Lower lobe of right lung (tissue), 2 donors: ENCODE measurements around the gene ANAPC13. TPM values are rescaled to one million over a fixed set of nuclear protein-coding genes. Genes with fewer than 3 reads are reported as not detected.
A peak's percentile ranks its signal among the peaks of the same experiment; 100 is the strongest.

Source experiments
- ATAC-seq, 2 donors: fragments of 200-7000 bp; cut with Tn5 transposase; one replicate each; pipeline ENCODE4 v1.9.1; 2020 to 2022; ENCODE audit warnings: mild to moderate bottlenecking in 2 of 2, moderate library complexity in 2 of 2
- DNase-seq: peaks from one replicate; pipeline ENCODE4 v3.0.0-alpha.2; 2020
- H3K27ac ChIP-seq: fragments of 200-600 bp; one replicate; pipeline ENCODE4 v1.8.0; 2022
- H3K27me3 ChIP-seq: fragments of 200-600 bp; one replicate; pipeline ENCODE4 v1.8.0; 2022; ENCODE audit warnings: low read depth
- H3K36me3 ChIP-seq: fragments of 200-600 bp; one replicate; pipeline ENCODE4 v1.8.0; 2022; ENCODE audit warnings: mild to moderate bottlenecking
- H3K4me1 ChIP-seq: fragments of 200-600 bp; one replicate; pipeline ENCODE4 v1.8.0; 2022
- H3K4me3 ChIP-seq: fragments of 200-600 bp; one replicate; pipeline ENCODE4 v1.8.0; 2022; ENCODE audit warnings: mild to moderate bottlenecking
- H3K9me3 ChIP-seq: fragments of 200-600 bp; one replicate; pipeline ENCODE4 v1.8.0; 2022
- CTCF ChIP-seq: fragments of 200-600 bp; IDR thresholded peaks from one replicate; pipeline ENCODE4 v1.8.0; 2022; ENCODE audit warnings: antibody characterized with exemption, mild to moderate bottlenecking
- intact Hi-C: fragments of 100-400 bp; cut with DNase I; formaldehyde crosslinking; loops from one replicate; pipeline ENCODE4 v1.11.0; 2022
- total RNA-seq: library from RNA; stranded (reverse); fragmentation: NEBNext Ultra II Directional; extraction: Animal tissue kit (Norgen Biotek cat#: 25700); gene quantifications from one replicate; pipeline ENCODE4 v1.2.1, GENCODE V29; 2021
- donor health status: DM: no; HTN: yes; CAD: no; lungs with severe emphysema.

ANAPC13 gene
- total RNA-seq, 1 donor from 2014 or later = 53.1 TPM

- no peaks in the 10 kb centered on the region for H3K27me3 ChIP-seq
- intact Hi-C loops = no loop called here
- peaks cover 39% of the 10 kb centered on the region for H3K4me1 ChIP-seq
- TF ChIP-seq CTCF = no peak
- DNase-seq = no peak
- no peak for ATAC-seq
- H3K27ac ChIP-seq = no peak overlapping the region
- peaks cover 49% of the 10 kb centered on the region for H3K36me3 ChIP-seq
- no peak overlapping the region for H3K4me3 ChIP-seq
- H3K9me3 ChIP-seq = no peaks in the 10 kb centered on the region
Measured at GRCh38 chr3:134482622-134483021, 3.2 kb downstream of the ANAPC13 start.

- intact Hi-C loops = no loop called here
- Histone ChIP-seq H3K4me3 (no peak overlapping the region), H3K27ac (no peak overlapping the region), H3K9me3 (no peaks in the 10 kb centered on the region), H3K36me3 (peaks cover 63% of the 10 kb centered on the region), H3K27me3 (no peaks in the 10 kb centered on the region), H3K4me1 (peaks cover 44% of the 10 kb centered on the region)
- no peak for DNase-seq
- TF ChIP-seq CTCF = no peak
- no peak for ATAC-seq
Measured at GRCh38 chr3:134481166-134481565, 4.6 kb downstream of the ANAPC13 start.

- H3K9me3 ChIP-seq = no peaks in the 10 kb centered on the region
- no peak for ATAC-seq
- no peak for DNase-seq
- TF ChIP-seq CTCF = no peak
- intact Hi-C loops = no loop called here
- H3K4me3 ChIP-seq = no peak overlapping the region
- peaks cover 67% of the 10 kb centered on the region for H3K36me3 ChIP-seq
- H3K27ac ChIP-seq = no peak overlapping the region
- no peaks in the 10 kb centered on the region for H3K27me3 ChIP-seq
- H3K4me1 ChIP-seq = peaks cover 45% of the 10 kb centered on the region
Measured at GRCh38 chr3:134480546-134480945, 5.2 kb downstream of the ANAPC13 start.

- intact Hi-C loops = loop anchor here (5.0 to 10.0 kb wide), 2 partner anchors 171 to 263 kb away; no protein-coding TSS in a partner anchor
- DNase-seq (no peak), ATAC-seq (peak in 1 of 2 donors; percentile 68)
- H3K27me3 ChIP-seq = no peaks in the 10 kb centered on the region
- H3K27ac ChIP-seq = peak overlapping the region; percentile 51
- peaks cover 71% of the 10 kb centered on the region for H3K36me3 ChIP-seq
- H3K4me3 ChIP-seq = no peak overlapping the region
- peaks cover 31% of the 10 kb centered on the region for H3K4me1 ChIP-seq
- no peak for TF ChIP-seq CTCF
- no peaks in the 10 kb centered on the region for H3K9me3 ChIP-seq
Measured at GRCh38 chr3:134477938-134478337, 7.8 kb downstream of the ANAPC13 start.

GRCh38 chr3:134477002-134477401 is 8.8 kb downstream of the ANAPC13 start:
- H3K4me1 ChIP-seq = peaks cover 26% of the 10 kb centered on the region
- H3K9me3 ChIP-seq = no peaks in the 10 kb centered on the region
- intact Hi-C loops = loop anchor here (5.0 to 10.0 kb wide), 2 partner anchors 170 to 262 kb away; no protein-coding TSS in a partner anchor
- H3K36me3 ChIP-seq = peaks cover 65% of the 10 kb centered on the region
- no peak for DNase-seq
- H3K27ac ChIP-seq = peak overlapping the region; percentile 51
- TF ChIP-seq CTCF = no peak
- no peak overlapping the region for H3K4me3 ChIP-seq
- ATAC-seq = no peak
- no peaks in the 10 kb centered on the region for H3K27me3 ChIP-seq

- Histone ChIP-seq H3K36me3 (peaks cover 58% of the 10 kb centered on the region), H3K9me3 (no peaks in the 10 kb centered on the region), H3K27me3 (no peaks in the 10 kb centered on the region), H3K4me1 (peaks cover 27% of the 10 kb centered on the region), H3K27ac (peak overlapping the region; percentile 37), H3K4me3 (no peak overlapping the region)
- intact Hi-C loops = loop anchor here (5.0 to 10.0 kb wide), 2 partner anchors 169 to 262 kb away; no protein-coding TSS in a partner anchor
- TF ChIP-seq CTCF = no peak
- no peak for DNase-seq
- no peak for ATAC-seq
Measured at GRCh38 chr3:134476306-134476705, 9.5 kb downstream of the ANAPC13 start.
